NCI-H146 treated with DMSO at 0.1 percent for 48 hours (cell line): ENCODE results near the gene NCKAP1.
"Not testable (repeated sequence)": the region's sequence is repeated elsewhere in the genome, so short reads cannot be mapped to it uniquely, and the experiment has no call there.

Experiments used
- DNase-seq: peaks from one replicate; lab custom pipeline; 2025; ENCODE audit not compliant: unreplicated experiment; lab: John Stamatoyannopoulos, UW

NCKAP1 gene

DNA sequence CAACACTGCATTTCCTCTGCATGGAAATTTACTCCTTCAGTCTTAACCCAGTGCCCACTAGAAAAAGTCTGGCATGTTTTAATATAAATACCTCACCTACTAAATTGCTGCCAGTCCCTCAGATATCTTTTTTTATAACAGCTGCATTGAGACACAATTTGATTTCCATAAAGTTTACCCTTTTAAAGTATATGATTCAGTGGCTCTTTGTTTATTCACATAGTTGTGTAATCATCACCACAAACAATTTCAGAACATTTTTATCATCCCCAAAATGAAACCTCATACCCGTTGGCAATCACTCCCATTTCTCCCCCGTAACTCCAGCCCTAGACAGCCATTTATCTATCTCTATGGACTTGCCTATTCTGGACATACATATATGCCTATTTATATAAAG is 154.8 kb downstream of the NCKAP1 start:
- DNase-seq: no peak

DNA sequence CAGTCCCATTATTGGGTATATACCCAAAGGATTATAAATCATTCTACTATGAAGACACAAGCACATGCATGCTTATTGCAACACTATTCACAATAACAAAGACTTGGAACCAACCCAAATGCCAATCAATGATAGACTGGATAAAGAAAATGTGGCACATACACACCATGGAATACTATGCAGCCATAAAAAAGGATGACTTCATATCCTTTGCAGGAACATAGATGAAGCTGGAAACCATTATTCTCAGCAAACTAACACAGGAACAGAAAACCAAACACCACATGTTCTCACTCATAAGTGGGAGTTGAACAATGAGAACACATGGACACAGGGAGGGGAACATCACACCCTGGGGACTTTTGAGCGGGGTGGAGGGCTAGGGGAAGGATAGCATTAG is 158.2 kb downstream of the NCKAP1 start:
- not testable (repeated sequence) for DNase-seq

DNA sequence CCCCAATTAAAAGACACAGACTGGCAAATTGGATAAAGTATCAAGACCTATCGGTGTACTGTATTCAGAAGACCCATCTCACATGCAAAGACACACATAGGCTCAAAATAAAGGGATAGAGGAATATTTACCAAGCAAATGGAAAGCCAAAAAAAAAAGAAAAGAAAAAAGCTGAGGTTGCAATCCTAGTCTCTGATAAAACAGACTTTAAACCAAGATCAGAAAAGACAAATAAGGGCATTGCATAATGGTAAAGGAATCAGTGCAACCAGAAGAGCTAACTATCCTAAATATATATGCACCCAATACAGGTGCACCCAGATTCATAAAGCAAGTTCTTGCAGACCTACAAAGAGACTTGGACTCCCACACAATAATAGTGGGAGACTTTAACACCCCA is 161.6 kb downstream of the NCKAP1 start:
- not testable (repeated sequence) for DNase-seq

DNA sequence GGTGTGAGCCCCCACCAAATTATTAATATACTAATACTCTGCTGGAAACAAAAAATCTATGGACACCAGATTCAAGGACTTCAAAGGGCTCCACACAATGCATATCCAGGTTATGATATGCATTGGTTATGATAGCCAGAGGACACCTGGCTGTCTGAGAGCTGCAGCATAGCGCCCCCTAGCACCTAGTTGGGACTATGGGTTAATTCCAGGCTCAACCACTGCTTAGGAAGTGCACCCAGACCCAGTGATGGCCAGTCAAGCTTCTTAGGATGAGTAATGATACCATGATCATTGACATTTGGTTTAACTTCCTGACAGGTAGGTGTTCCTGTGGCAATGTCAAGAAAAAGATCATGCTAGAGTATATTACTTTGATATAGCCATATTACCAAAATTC is 168.0 kb downstream of the NCKAP1 start:
- no peak for DNase-seq

DNA sequence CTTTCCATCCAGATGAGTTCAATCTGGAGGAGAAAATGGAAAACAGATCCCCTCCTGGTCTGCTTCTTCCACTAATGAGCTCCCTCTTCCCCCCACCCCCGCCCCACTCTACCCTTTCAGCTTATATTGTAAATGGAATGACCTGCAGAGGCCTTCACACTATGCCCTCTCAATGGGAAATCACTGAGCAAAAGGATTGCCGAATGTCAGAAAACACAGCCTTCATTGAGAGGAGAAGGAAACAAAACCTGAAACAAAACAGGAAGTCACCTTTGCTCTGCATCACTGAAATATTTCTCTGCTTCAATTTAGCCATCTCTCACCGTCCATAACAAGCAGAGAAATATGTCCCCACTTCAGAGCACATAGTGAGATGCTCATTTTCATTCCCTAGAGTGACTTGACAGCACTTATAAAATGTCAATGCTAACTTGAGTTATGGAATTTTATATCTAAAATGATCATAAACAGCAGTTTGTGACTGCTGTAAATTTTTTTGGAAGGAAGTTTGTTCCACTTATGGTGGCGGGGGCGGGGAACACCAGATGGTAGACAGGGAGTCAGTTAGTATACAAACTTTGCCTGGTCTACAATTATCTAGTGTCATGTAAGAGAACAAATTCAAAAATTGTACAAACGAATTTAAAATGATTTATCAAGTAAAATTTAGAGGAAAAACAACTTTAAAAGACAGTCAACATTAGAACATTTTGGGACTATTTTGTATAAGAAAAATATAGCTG is 170.0 kb downstream of the NCKAP1 start:
- no peak for DNase-seq

DNA sequence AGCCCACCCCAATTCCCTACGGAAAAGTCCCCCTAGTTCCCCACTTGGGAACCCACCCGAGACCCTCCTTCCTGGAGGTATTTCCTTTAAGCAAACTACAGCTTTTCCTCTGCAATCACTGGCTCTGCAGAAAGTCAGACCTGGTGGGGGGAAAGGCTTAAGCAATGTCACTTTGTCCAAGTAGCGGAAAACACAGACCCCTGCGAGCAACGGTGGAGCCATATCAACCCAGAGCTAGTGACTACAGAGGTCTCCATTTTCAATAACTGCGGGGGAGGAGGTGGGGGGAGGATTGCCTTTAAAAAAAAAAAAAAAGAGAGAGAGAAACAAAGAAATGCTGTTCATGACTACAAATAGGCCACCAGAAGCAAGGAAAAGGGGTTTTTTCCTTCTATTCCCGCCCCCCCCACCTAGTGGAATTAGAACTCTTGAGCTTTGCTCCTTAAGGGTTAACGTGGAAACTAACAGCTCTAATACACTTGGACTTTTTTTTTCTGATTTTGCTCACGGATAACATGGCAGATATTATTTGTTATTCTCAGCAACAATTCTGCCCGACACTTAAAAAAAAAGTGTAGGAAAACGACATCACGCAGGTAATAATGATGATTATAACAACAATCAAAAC is 170.7 kb downstream of the NCKAP1 start:
- DNase-seq: no peak

DNA sequence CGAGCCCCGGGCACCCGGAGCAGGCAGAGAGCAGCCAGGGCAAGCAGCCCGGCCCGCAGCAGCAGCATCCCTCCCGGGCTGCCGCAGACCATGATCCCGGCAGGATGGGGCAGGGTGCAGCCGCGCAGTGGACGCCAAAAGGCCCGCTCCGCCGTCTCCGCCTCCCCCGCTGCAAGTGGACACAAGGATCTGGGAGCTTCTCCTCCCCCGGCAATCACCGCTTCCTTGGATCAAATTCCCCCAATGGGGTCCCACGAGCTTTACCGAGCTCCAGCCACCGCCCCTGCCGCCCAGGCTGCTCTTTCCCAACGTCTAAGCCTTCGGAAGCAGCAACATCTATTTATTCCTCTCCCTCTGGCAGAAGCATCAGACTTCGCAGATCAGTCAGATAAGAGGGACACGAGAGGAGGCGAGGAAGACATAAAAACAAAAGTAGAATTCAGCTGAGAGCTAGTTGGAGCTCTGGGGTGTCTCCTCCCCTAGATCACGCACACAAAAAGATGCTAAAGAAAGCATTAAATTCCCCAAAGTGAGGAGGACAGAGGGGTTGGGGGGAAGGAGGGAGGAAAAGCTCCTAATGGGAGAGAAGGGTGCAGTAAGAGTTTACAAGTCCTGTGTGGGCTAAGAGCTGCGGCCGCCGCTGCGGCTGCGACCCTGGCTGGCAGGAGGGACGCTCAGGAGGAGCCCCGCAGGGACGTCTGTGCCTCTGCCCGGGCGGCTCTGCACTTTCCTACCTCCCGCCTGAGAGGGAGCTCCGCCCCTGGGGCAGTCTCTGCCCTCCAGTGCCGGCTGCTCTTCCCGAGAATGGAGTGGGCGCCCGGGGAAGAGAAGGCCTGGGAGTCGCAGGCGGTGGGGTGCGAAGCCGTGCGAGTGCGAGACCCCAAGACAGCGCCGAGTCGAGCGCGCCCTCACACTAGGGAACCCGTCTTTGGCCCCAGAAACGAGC is 171.5 kb downstream of the NCKAP1 start, which contains the start of gene FRZB:
TSS of gene FRZB (minus strand) at position 177 of the 946 bp plus-strand sequence. CDS start at position 92, 85 bp downstream.
- peak; percentile 45 for DNase-seq

DNA sequence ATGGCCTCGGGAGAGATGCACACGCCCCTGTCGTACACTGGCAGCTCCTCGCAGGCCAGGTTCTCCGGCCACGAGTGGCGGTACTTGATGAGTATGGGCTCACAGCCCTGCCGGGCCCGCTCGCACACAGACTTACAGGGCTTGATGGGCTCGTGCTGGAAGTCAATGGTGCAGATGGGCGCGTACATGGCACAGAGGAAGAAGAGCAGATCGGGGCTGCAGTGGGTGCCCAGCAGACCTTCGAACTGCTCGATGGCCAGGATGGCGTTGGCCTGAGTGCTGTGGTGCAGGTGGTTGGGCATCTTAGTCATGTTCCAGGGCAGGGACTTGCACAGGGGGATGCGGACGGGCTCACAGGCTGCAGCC is 172.2 kb downstream of the NCKAP1 start:
- DNase-seq: no peak

DNA sequence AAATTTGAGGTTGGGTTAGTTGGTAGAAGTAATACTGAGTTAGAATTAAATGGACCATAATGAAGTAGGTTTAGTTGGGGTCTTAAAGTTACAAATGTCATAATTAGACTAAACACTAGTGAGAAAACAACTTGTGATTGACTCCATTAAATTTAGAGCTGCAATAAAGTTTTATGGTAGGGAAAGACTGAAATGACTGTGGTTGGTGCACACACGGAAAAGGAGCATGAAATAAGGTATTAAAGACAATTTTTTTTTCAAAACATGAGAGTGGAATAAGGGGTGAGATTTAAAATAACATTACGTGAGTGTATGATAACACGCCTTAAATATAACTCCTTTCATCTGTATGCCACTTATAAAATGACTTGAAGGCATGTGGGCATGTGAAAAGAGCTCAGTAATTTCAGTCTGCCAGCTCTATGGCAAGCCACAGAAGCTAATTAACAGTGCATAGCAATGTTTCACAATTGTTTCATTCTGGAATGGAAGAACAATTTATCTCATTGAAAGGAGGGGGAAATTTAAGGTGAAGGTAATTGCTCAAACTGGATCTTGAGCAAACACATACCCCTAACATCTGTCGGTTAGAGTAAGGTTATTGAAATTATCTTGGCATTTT is 173.2 kb downstream of the NCKAP1 start:
- DNase-seq: no peak

DNA sequence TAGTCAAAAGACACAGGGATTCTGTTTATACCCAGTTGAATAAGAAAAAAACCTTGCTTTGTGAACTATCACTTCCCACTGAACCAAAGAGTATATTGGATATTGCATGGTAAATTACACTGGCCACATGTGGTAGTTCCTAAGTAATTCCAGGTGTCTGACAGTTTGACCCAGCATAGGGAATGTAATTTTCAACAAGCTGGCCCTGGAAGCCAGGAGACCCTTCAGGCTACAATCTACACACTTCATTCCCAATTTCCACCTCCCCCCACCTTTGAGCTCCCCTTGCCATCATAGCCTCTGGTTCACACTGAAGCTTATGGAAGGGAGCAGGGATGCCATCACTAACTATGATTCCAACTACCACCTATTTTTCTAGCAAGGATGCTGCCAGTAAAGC is 174.6 kb downstream of the NCKAP1 start:
- DNase-seq: no peak

DNA sequence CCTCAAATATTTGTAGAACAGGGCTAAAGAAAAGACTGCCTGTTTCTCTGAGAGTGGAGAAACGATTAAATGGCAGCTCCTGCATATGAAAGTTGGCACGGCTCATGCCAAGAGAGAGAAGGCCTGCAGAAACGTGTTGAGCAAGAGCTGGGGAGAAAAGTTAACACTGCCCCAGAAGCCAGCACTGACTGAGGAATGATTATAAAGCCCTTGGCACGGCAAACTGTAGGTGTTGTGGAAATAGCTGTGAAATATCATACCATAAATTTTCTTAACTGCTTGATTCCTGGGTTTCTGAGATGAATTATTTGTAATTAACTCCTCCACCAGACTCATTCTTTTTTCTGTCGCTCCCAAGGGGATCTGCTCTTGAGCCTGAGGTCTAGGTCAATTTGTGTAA is 176.2 kb downstream of the NCKAP1 start:
- DNase-seq: no peak

DNA sequence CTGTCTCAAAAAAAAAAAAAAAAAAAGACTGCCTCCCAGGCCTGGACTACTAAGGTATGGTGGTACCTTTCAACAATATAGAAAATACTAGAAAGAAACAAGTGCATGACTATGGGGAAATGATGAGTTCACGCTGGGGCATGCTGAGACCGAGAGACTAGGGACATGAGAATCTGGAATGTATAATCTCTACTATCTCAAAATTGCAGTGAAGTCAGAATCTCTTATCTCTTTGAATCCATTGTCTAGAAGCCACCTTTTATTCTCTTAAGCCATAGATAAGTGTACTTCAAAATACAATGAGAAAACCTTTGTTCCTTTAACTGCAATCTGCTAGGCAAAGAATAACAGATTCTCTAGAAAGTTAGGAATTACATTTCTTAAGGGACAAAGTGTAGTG is 177.4 kb downstream of the NCKAP1 start:
- DNase-seq: no peak
